Neural progenitor cell (in vitro differentiated cells): Measurements from ENCODE around the gene OAS3. TPM values are rescaled to one million over a fixed set of nuclear protein-coding genes. Genes with fewer than 3 reads are reported as not detected.

Source experiments
- DNase-seq: peaks from one replicate; pipeline ENCODE4 v3.0.0-alpha.2; 2016; ENCODE audit warnings: low spot score
- H2AFZ ChIP-seq: fragments of 200-600 bp; sonication (generic); replicated peaks from 2 replicates; pipeline ENCODE4 v1.6.1; 2016; ENCODE audit warnings: antibody characterized with exemption
- H3F3A ChIP-seq: fragments of 200-600 bp; sonication (generic); 2 replicates; pipeline ENCODE4 v1.6.1; 2016; ENCODE audit warnings: antibody characterized with exemption, low read depth
- H3K27ac ChIP-seq: fragments of 200-600 bp; sonication (generic); 2 replicates; pipeline ENCODE4 v1.5.1; 2016; ENCODE audit warnings: mild to moderate bottlenecking
- H3K27me3 ChIP-seq: fragments of 200-600 bp; sonication (generic); 2 replicates; pipeline ENCODE4 v1.6.1; 2016; ENCODE audit warnings: mild to moderate bottlenecking, moderate library complexity
- H3K36me3 ChIP-seq: fragments of 200-600 bp; sonication (generic); 2 replicates; pipeline ENCODE4 v1.5.1; 2016
- H3K4me1 ChIP-seq: fragments of 200-600 bp; sonication (generic); 2 replicates; pipeline ENCODE4 v1.6.1; 2016; ENCODE audit warnings: mixed run types
- H3K4me2 ChIP-seq: fragments of 200-600 bp; sonication (generic); 2 replicates; pipeline ENCODE4 v1.6.1; 2016
- H3K4me3 ChIP-seq: fragments of 200-600 bp; sonication (generic); 2 replicates; pipeline ENCODE4 v1.5.1; 2016
- H3K79me2 ChIP-seq: fragments of 200-600 bp; sonication (generic); 2 replicates; pipeline ENCODE4 v1.6.1; 2016; ENCODE audit warnings: low read depth
- H3K9ac ChIP-seq: fragments of 200-600 bp; sonication (generic); 2 replicates; pipeline ENCODE4 v1.6.1; 2016
- H3K9me3 ChIP-seq: fragments of 200-600 bp; sonication (generic); 2 replicates; pipeline ENCODE4 v1.5.1; 2016; ENCODE audit warnings: low read depth
- H4K20me1 ChIP-seq: fragments of 200-600 bp; sonication (generic); 2 replicates; pipeline ENCODE4 v1.6.1; 2016; ENCODE audit warnings: low read depth
- H3K27ac Mint-ChIP-seq: 3 replicates; pipeline ENCODE4 v1.8.0; 2021; ENCODE audit warnings: mixed read lengths
- H3K27me3 Mint-ChIP-seq: 2 replicates; pipeline ENCODE4 v1.8.0; 2022; ENCODE audit warnings: low read depth, mild to moderate bottlenecking, inconsistent platforms, moderate library complexity, mixed read lengths; ENCODE audit not compliant: insufficient read depth
- H3K36me3 Mint-ChIP-seq: 3 replicates; pipeline ENCODE4 v1.8.0; 2021; ENCODE audit warnings: mixed read lengths
- H3K4me1 Mint-ChIP-seq: 3 replicates; pipeline ENCODE4 v1.8.0; 2021; ENCODE audit warnings: mixed read lengths
- H3K4me3 Mint-ChIP-seq: 3 replicates; pipeline ENCODE4 v1.8.0; 2021; ENCODE audit warnings: mild to moderate bottlenecking, moderate library complexity, mixed read lengths
- H3K9me3 Mint-ChIP-seq: 3 replicates; pipeline ENCODE4 v1.8.0; 2020; ENCODE audit warnings: mixed read lengths
- CTCF ChIP-seq: fragments of 200-600 bp; sonication (generic); IDR thresholded peaks from 2 replicates; pipeline ENCODE4 v1.5.1; 2017; ENCODE audit warnings: antibody characterized with exemption, mild to moderate bottlenecking
- EZH2 ChIP-seq: fragments of 200-600 bp; sonication (generic); IDR thresholded peaks from 2 replicates; pipeline ENCODE4 v1.6.1; 2017; ENCODE audit warnings: antibody characterized with exemption, mild to moderate bottlenecking, moderate library complexity
- EZH2phosphoT487 ChIP-seq: fragments of 200-600 bp; sonication (generic); IDR thresholded peaks from 2 replicates; pipeline ENCODE4 v1.6.1; 2017; ENCODE audit warnings: antibody characterized with exemption
- total RNA-seq: library from RNA; depleted of rRNA; stranded (reverse); fragments of >200 nt; gene quantifications from 2 replicates; pipeline ENCODE4 v1.2.3, GENCODE V29; 2015; ENCODE audit warnings: low replicate concordance

Gene OAS3
- total RNA-seq, 1 donor from 2014 or later, result not detected

DNA sequence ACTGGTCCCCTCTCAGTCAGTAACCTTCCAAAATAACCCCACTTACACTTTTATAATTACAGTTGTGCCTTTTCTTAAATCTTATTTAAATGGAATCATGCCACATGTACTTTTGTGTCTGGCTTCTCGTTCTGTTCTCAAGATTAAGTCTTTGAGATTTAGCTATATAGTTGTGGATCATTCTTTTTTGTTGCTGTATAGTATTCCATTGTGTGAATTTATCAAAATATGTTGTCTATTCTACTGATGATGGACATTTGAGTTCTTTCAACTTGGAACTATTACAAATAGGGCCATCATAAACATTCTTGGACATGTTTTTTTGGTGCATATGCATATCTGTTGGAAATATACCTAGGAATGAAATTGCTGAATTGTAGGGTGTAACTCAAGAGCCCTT is 9.0 kb downstream of the OAS3 start:
- no peak overlapping the region for H3K4me3 ChIP-seq
- no peak for TF ChIP-seq EZH2phosphoT487
- no peak for TF ChIP-seq EZH2
- no peak for TF ChIP-seq CTCF
- H3K9ac ChIP-seq, result no peak overlapping the region
- Mint-ChIP-seq H3K27me3 (peaks cover 2% of the 10 kb centered on the region), H3K36me3 (no peaks in the 10 kb centered on the region), H3K4me3 (no peak overlapping the region), H3K9me3 (no peaks in the 10 kb centered on the region), H3K4me1 (no peaks in the 10 kb centered on the region), H3K27ac (no peak overlapping the region)
- no peaks in the 10 kb centered on the region for H3K9me3 ChIP-seq
- H3K36me3 ChIP-seq, result no peaks in the 10 kb centered on the region
- H3K4me1 ChIP-seq, result no peaks in the 10 kb centered on the region
- H3K4me2 ChIP-seq, result no peak overlapping the region
- no peaks in the 10 kb centered on the region for H3F3A ChIP-seq
- no peak overlapping the region for H3K27ac ChIP-seq
- no peaks in the 10 kb centered on the region for H4K20me1 ChIP-seq
- no peaks in the 10 kb centered on the region for H3K79me2 ChIP-seq
- H3K27me3 ChIP-seq, result no peaks in the 10 kb centered on the region
- H2AFZ ChIP-seq, result no peak overlapping the region
- no peak for DNase-seq

- Histone ChIP-seq H3F3A (no peaks in the 10 kb centered on the region), H3K9me3 (no peaks in the 10 kb centered on the region), H3K4me3 (no peak overlapping the region), H2AFZ (no peak overlapping the region), H3K27me3 (no peaks in the 10 kb centered on the region), H3K4me1 (no peaks in the 10 kb centered on the region), H3K79me2 (no peaks in the 10 kb centered on the region), H3K4me2 (no peak overlapping the region), H3K27ac (no peak overlapping the region), H3K36me3 (no peaks in the 10 kb centered on the region), H3K9ac (no peak overlapping the region), H4K20me1 (no peaks in the 10 kb centered on the region)
- Mint-ChIP-seq H3K9me3 (no peaks in the 10 kb centered on the region), H3K4me1 (no peaks in the 10 kb centered on the region), H3K4me3 (no peak overlapping the region), H3K27me3 (peaks cover 2% of the 10 kb centered on the region), H3K36me3 (no peaks in the 10 kb centered on the region), H3K27ac (no peak overlapping the region)
- no peak for DNase-seq
- TF ChIP-seq CTCF (no peak), EZH2phosphoT487 (no peak), EZH2 (no peak)
Measured at GRCh38 chr12:112947761-112948160, 9.5 kb downstream of the OAS3 start.

DNA sequence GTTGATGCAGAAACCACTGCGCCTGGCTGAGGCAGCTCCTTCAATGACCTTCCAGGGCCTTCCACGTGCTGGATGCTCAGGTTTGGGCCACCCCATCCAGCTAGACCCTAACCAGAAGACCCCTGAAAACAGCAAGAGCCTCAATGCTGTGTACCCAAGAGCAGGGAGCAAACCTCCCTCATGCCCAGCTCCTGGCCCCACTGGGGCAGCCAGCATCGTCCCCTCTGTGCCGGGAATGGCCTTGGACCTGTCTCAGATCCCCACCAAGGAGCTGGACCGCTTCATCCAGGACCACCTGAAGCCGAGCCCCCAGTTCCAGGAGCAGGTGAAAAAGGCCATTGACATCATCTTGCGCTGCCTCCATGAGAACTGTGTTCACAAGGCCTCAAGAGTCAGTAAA is 10.5 kb downstream of the OAS3 start:
- Mint-ChIP-seq H3K36me3 (no peaks in the 10 kb centered on the region), H3K4me3 (no peak overlapping the region), H3K27ac (no peak overlapping the region), H3K4me1 (no peaks in the 10 kb centered on the region), H3K27me3 (peaks cover 5% of the 10 kb centered on the region), H3K9me3 (peaks cover 2% of the 10 kb centered on the region)
- no peak for DNase-seq
- TF ChIP-seq EZH2phosphoT487, result no peak
- no peak for TF ChIP-seq CTCF
- TF ChIP-seq EZH2, result no peak
- Histone ChIP-seq H3K79me2 (no peaks in the 10 kb centered on the region), H3K4me3 (no peak overlapping the region), H3K27ac (no peak overlapping the region), H3K4me2 (no peak overlapping the region), H2AFZ (no peak overlapping the region), H3F3A (no peaks in the 10 kb centered on the region), H3K27me3 (no peaks in the 10 kb centered on the region), H3K4me1 (no peaks in the 10 kb centered on the region), H3K9me3 (no peaks in the 10 kb centered on the region), H4K20me1 (no peaks in the 10 kb centered on the region), H3K9ac (no peak overlapping the region), H3K36me3 (no peaks in the 10 kb centered on the region)
